ENCODE data around the gene ST6GALNAC3.
"Not testable (repeated sequence)": the region's sequence is repeated elsewhere in the genome, so short reads cannot be mapped to it uniquely, and the experiment has no call there.

ST6GALNAC3 gene

GRCh38 chr1:76106719-76107235 is 32.2 kb downstream of the ST6GALNAC3 start:
- DNase-seq (ENCODE audit: low read depth in 2 of 2) = no peak

GRCh38 chr1:76109404-76109803 is 34.9 kb downstream of the ST6GALNAC3 start:
- no peak for DNase-seq (ENCODE audit: low read depth in 2 of 2)

- no peak for DNase-seq (ENCODE audit: low read depth in 2 of 2)
Observed at GRCh38 chr1:76109901-76110560, 35.5 kb downstream of the ST6GALNAC3 start.

- no peak for DNase-seq (ENCODE audit: low read depth in 2 of 2)
Observed at GRCh38 chr1:76110666-76111065, 36.1 kb downstream of the ST6GALNAC3 start.

- not testable (repeated sequence) for DNase-seq (ENCODE audit: low read depth in 2 of 2)
Observed at GRCh38 chr1:76112321-76112720, 37.8 kb downstream of the ST6GALNAC3 start.

GRCh38 chr1:76113446-76113845 is 38.9 kb downstream of the ST6GALNAC3 start:
- no peak for DNase-seq (ENCODE audit: low read depth in 2 of 2)

GRCh38 chr1:76115171-76115570 is 40.6 kb downstream of the ST6GALNAC3 start:
- no peak for DNase-seq (ENCODE audit: low read depth in 2 of 2)

GRCh38 chr1:76121850-76122249 is 47.3 kb downstream of the ST6GALNAC3 start:
- DNase-seq (ENCODE audit: low read depth in 2 of 2) = no peak

GRCh38 chr1:76122271-76122670 is 47.7 kb downstream of the ST6GALNAC3 start:
- no peak for DNase-seq (ENCODE audit: low read depth in 2 of 2)

- not testable (repeated sequence) for DNase-seq (ENCODE audit: low read depth in 2 of 2)
Observed at GRCh38 chr1:76123411-76124064, 49.0 kb downstream of the ST6GALNAC3 start.

- no peak for DNase-seq (ENCODE audit: low read depth in 2 of 2)
Observed at GRCh38 chr1:76124196-76124595, 49.6 kb downstream of the ST6GALNAC3 start.

GRCh38 chr1:76125473-76126219 is 51.1 kb downstream of the ST6GALNAC3 start:
- DNase-seq (ENCODE audit: low read depth in 2 of 2) = no peak

- no peak for DNase-seq (ENCODE audit: low read depth in 2 of 2)
Observed at GRCh38 chr1:76128096-76128495, 53.5 kb downstream of the ST6GALNAC3 start.

- DNase-seq (ENCODE audit: low read depth in 2 of 2) = no peak
Observed at GRCh38 chr1:76129731-76130130, 55.2 kb downstream of the ST6GALNAC3 start.

- DNase-seq (ENCODE audit: low read depth in 2 of 2) = no peak
Observed at GRCh38 chr1:76130992-76131391, 56.4 kb downstream of the ST6GALNAC3 start.

GRCh38 chr1:76133977-76134376 is 59.4 kb downstream of the ST6GALNAC3 start:
- no peak for DNase-seq (ENCODE audit: low read depth in 2 of 2)

GRCh38 chr1:76135835-76136234 is 61.3 kb downstream of the ST6GALNAC3 start:
- DNase-seq (ENCODE audit: low read depth in 2 of 2) = no peak

GRCh38 chr1:76136894-76137293 is 62.3 kb downstream of the ST6GALNAC3 start:
- DNase-seq (ENCODE audit: low read depth in 2 of 2) = no peak

GRCh38 chr1:76137746-76138145 is 63.2 kb downstream of the ST6GALNAC3 start:
- no peak for DNase-seq (ENCODE audit: low read depth in 2 of 2)

GRCh38 chr1:76138217-76138616 is 63.7 kb downstream of the ST6GALNAC3 start:
- DNase-seq (ENCODE audit: low read depth in 2 of 2) = no peak

- DNase-seq (ENCODE audit: low read depth in 2 of 2) = no peak
Observed at GRCh38 chr1:76140227-76140626, 65.7 kb downstream of the ST6GALNAC3 start.

- no peak for DNase-seq (ENCODE audit: low read depth in 2 of 2)
Observed at GRCh38 chr1:76141929-76142328, 67.4 kb downstream of the ST6GALNAC3 start.
